A673 (cell line): Measurements from ENCODE around the gene CTTN. TPM values are rescaled to one million over a fixed set of nuclear protein-coding genes. Genes with fewer than 3 reads are reported as not detected.

Source experiments
- BruUV-seq: library from RNA; stranded (reverse); fragments of 400-500 nt; replicated peaks from 2 replicates; lab custom pipeline; 2021; lab: Mats Ljungman, UMichigan
- CTCF ChIA-PET: fragments of 300-600 bp; sonication (Branson Sonifier 250); formaldehyde crosslinking; loops from one replicate; lab custom pipeline; 2022; ENCODE audit warnings: antibody characterized with exemption; lab: Charles Lee
- POLR2A ChIA-PET: fragments of 300-600 bp; sonication (Branson Sonifier 250); formaldehyde crosslinking; loops from one replicate; lab custom pipeline; 2022; ENCODE audit warnings: antibody characterized with exemption; ENCODE audit not compliant: low non-redundant PET; lab: Charles Lee
- DNase-seq: peaks from one replicate; pipeline ENCODE4 v3.0.0-alpha.2; 2015; ENCODE audit warnings: low spot score
- H3K27ac ChIP-seq: fragments of 200-600 bp; sonication (generic); 2 replicates; pipeline ENCODE4 v1.5.1; 2016; ENCODE audit warnings: mixed run types, low read depth, mild to moderate bottlenecking, mixed read lengths, antibody characterized with exemption, low read length; ENCODE audit not compliant: poor library complexity, severe bottlenecking
- H3K27me3 ChIP-seq: fragments of 200-600 bp; sonication (generic); replicated peaks from 2 replicates; pipeline ENCODE4 v1.6.1; 2017; ENCODE audit warnings: mixed run types, low read depth, mild to moderate bottlenecking, mixed read lengths, antibody characterized with exemption, low read length; ENCODE audit not compliant: insufficient read depth, poor library complexity
- H3K36me3 ChIP-seq: fragments of 200-600 bp; sonication (generic); 2 replicates; pipeline ENCODE4 v1.6.1; 2016; ENCODE audit warnings: mixed run types, mild to moderate bottlenecking, mixed read lengths, antibody characterized with exemption, low read length; ENCODE audit not compliant: insufficient read depth, poor library complexity, severe bottlenecking
- H3K4me1 ChIP-seq: fragments of 200-600 bp; sonication (generic); 2 replicates; pipeline ENCODE4 v1.6.1; 2017; ENCODE audit warnings: mixed run types, mild to moderate bottlenecking, mixed read lengths, antibody characterized with exemption, low read length; ENCODE audit not compliant: insufficient read depth, poor library complexity, severe bottlenecking
- H3K4me3 ChIP-seq: fragments of 200-600 bp; sonication (generic); 2 replicates; pipeline ENCODE4 v1.5.1; 2016; ENCODE audit warnings: low read depth, mixed run types, mild to moderate bottlenecking, mixed read lengths, low read length; ENCODE audit not compliant: poor library complexity, severe bottlenecking
- H3K9me3 ChIP-seq: fragments of 200-600 bp; sonication (generic); 2 replicates; pipeline ENCODE4 v1.6.1; 2016; ENCODE audit warnings: mixed run types, low read depth, mild to moderate bottlenecking, mixed read lengths, antibody characterized with exemption, low read length; ENCODE audit not compliant: poor library complexity, severe bottlenecking
- EZH2 ChIP-seq: fragments of 200-600 bp; sonication (generic); IDR thresholded peaks from 2 replicates; pipeline ENCODE4 v1.6.1; 2017; ENCODE audit warnings: borderline replicate concordance, low read depth, mild to moderate bottlenecking, mixed read lengths, antibody characterized with exemption, low read length; ENCODE audit not compliant: poor library complexity, severe bottlenecking
- intact Hi-C: fragments of 100-400 bp; cut with micrococcal nuclease; formaldehyde crosslinking; loops from one replicate; pipeline ENCODE4 v1.10.0; 2022; ENCODE audit not compliant: unreplicated experiment
- total RNA-seq: library from RNA; stranded (reverse); gene quantifications from 2 replicates; pipeline ENCODE4 v1.2.3, GENCODE V29; 2021
- TF ChIP-seq, protein P1 (sequence below): fragments of 300-800, 200-600 bp; sonication (generic); conservative IDR thresholded peaks from 2 replicates; pipeline ENCODE4 v1.5.1; 2017; ENCODE audit warnings: low read depth, mild to moderate bottlenecking, antibody characterized with exemption, low read length, moderate library complexity, mixed read lengths

CTTN gene
- total RNA-seq, 1 experiment from 2014 or later = 247 TPM

- peaks cover 1% of the 10 kb centered on the region for H3K9me3 ChIP-seq
- no peak for DNase-seq
- CTCF ChIA-PET = no interaction called here
- H3K36me3 ChIP-seq = no peaks in the 10 kb centered on the region
- H3K4me1 ChIP-seq = peaks cover 9% of the 10 kb centered on the region
- TF ChIP-seq, protein P1, sequence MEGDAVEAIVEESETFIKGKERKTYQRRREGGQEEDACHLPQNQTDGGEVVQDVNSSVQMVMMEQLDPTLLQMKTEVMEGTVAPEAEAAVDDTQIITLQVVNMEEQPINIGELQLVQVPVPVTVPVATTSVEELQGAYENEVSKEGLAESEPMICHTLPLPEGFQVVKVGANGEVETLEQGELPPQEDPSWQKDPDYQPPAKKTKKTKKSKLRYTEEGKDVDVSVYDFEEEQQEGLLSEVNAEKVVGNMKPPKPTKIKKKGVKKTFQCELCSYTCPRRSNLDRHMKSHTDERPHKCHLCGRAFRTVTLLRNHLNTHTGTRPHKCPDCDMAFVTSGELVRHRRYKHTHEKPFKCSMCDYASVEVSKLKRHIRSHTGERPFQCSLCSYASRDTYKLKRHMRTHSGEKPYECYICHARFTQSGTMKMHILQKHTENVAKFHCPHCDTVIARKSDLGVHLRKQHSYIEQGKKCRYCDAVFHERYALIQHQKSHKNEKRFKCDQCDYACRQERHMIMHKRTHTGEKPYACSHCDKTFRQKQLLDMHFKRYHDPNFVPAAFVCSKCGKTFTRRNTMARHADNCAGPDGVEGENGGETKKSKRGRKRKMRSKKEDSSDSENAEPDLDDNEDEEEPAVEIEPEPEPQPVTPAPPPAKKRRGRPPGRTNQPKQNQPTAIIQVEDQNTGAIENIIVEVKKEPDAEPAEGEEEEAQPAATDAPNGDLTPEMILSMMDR = no peak
- no peak for TF ChIP-seq EZH2
- no peaks in the 10 kb centered on the region for H3K27me3 ChIP-seq
- intact Hi-C loops = no loop called here
- no peak overlapping the region for H3K27ac ChIP-seq
- no peak overlapping the region for H3K4me3 ChIP-seq
- BruUV-seq = no TSS peak
- POLR2A ChIA-PET = no interaction called here
Observed at GRCh38 chr11:70486026-70486415, 87.7 kb downstream of the CTTN start.

Other genes starting within 250 kb of the CTTN start
- 53.7 and 62.7 TPM in 2 replicates for gene FADD, start 195.2 kb upstream of the CTTN start, total RNA-seq
- 104 and 113 TPM in 2 replicates for gene PPFIA1, start 127.8 kb upstream of the CTTN start, total RNA-seq